ENCODE results near the gene RHOT1.

RHOT1 gene

GRCh38 chr17:32269377-32269776, 127.1 kb downstream of the RHOT1 start:
- TF ChIP-seq CTCF (conservative IDR thresholded peaks at IDR 0.05; ENCODE audit: low read depth, low read length): no peak
- DNase-seq (ENCODE audit: low read depth): no peak
- no peak overlapping the region for H3K4me3 ChIP-seq (ENCODE audit: low read depth, low read length)

- TF ChIP-seq CTCF (conservative IDR thresholded peaks at IDR 0.05; ENCODE audit: low read depth, low read length): no peak
- no peak for DNase-seq (ENCODE audit: low read depth)
- no peak overlapping the region for H3K4me3 ChIP-seq (ENCODE audit: low read depth, low read length)
These were observed 129.5 kb downstream of the RHOT1 start for GRCh38 chr17:32271844-32272243.

- no peak for TF ChIP-seq CTCF (conservative IDR thresholded peaks at IDR 0.05; ENCODE audit: low read depth, low read length)
- no peak for DNase-seq (ENCODE audit: low read depth)
- H3K4me3 ChIP-seq (ENCODE audit: low read depth, low read length): no peak overlapping the region
These were observed 131.8 kb downstream of the RHOT1 start for GRCh38 chr17:32274101-32274500.

GRCh38 chr17:32274643-32275042, 132.3 kb downstream of the RHOT1 start:
- no peak for DNase-seq (ENCODE audit: low read depth)
- TF ChIP-seq CTCF (conservative IDR thresholded peaks at IDR 0.05; ENCODE audit: low read depth, low read length): no peak
- H3K4me3 ChIP-seq (ENCODE audit: low read depth, low read length): no peak overlapping the region

All from choroid plexus epithelial cell (primary cell).